Pons (tissue), 1 donor: Measurements from ENCODE around the gene PHACTR3.
A peak's percentile ranks its signal among the peaks of the same experiment; 100 is the strongest.
"Not testable (repeated sequence)": the region's sequence is repeated elsewhere in the genome, so short reads cannot be mapped to it uniquely, and the experiment has no call there.

ENCODE experiments used
- DNase-seq: peaks from one replicate; pipeline ENCODE4 v3.0.0-alpha.2; 2016; ENCODE audit warnings: low spot score

Gene PHACTR3

DNA sequence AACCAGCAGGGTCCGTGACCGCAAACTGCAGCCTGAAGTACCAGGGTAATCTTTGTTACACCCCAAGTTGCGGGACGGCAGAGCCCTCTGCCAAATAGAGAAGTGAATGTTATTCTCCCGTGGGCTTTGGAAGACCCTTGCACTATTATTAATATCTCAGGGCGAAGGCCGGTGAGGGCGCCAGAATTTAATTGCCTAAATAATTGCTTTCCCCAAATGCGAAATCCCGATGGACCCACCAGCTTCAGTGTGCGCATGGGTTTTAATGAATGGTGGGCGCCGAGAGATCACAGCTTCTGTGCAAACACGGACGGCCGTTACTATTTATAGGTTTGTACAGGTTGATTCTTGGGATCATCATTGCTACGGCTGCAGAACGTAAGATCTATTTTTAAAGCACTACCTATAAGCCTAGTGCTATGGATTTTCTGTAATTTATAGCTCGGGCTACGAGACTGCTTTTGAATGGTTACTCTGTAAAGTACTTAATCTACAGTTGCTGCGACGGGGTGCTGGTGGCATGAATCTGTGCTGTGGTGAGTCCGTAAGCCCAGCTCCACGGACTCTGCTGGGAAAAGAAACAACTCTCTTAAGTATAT is 15.2 kb upstream of the PHACTR3 start:
- no peak for DNase-seq

DNA sequence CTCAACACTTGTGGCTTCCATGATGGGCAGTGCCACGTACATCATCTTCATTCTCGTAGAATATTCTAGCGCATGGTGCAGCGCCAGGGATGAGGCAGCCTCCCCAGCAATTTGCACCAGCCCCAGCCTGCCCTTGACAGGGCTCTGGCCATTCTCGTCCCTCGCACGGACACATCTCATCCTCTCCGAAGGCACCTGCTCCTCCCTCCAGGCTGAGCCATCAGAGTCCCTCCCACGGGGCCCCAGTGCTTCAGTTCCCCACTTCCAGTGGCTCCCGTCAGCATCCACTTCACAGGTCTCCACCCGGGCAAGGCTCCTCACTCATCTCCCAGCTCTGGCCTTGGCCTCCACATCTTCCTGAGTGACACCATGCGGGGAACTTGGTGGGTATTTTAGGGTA is 13.3 kb upstream of the PHACTR3 start:
- DNase-seq = no peak

DNA sequence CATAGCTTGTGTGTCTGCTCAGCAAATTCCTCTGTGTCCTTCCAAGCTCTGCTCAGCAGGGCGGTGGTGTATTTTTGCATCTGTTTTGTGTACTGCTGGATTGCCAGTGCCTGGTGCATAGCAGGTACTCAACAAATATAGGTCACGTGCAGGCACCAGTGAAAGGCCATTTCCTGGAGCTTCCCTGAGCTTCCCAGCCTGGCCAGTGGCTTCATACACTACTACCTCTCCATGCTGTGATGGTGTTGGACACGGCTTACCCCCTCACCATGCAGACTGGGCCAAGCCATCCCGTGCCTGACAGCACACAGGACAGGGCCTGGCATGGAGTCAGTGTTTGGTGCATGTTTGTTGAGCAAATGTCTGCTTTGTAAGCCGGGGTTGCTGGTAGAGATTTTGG is 7.7 kb upstream of the PHACTR3 start:
- no peak for DNase-seq

DNA sequence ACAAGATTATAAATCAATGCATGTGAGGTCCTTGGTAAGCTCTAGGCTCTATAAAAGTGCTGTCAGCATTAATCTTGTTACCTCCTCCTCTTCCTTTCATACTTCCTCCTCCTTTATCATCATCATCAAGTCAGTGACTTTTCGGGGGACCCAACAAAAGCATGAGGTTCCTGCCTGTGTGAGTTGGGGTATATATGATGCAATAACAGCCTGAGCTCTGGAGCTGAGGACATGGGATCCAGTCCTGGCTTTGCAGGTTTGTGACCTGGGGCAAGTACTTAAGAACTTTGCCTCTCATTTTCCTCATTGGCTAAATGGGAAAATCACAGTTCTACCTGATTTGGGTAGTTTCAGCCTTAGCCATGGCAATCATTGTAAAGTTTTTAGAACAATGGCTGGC is 7.1 kb upstream of the PHACTR3 start:
- DNase-seq = no peak

DNA sequence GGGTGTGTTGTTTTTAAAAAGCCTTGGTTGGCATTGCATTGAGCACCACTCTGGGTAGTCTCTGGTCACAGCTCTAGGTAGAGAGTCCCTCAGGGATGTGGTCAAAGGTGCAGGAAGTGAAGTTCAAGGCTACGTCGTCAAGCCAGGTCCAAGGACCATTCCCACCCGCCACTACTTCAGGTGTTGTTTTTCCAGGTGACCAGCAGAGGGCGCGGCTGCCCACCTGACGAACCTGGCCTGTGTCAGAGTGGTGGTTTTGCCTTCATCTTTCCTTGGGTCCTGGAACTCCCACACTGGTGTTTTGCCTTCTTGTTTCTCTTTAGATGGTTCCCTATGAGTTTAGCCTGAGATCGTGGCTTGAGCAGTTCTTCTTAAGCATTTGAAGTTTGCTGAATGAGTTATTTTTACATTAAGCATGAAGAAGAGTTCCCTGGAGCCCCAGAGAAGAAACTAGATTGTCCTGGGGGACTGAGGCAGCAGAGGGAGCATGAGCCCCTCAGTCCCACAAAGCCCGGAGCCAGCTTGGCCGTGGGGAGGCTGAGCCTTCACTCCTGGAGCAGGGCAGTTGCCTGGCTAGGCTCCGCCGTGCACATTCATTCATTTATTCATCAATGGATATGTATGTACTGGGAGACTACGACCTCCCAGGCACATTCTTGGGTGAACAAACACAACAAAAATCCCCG is 5.6 kb upstream of the PHACTR3 start:
- DNase-seq = peak; percentile 69

DNA sequence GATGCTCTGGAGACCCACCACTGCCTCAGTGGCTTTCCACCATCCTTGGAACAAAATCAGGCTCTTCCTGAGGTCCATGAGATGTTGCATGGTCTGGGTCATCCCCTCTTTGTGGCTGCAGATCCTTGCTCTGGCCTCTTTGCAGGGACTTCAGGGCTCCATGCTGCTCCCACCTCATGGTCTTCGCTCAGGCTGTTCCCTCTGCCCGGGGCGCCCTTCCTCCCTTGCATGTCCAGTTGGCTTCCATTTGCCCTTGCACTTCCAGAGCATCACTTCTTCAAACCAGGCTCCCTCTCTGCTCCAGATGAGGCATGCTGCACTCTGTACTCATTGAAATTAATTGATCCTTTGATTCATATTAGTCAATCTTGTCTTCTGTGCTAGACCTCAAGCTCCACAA is 4.4 kb upstream of the PHACTR3 start:
- no peak for DNase-seq

DNA sequence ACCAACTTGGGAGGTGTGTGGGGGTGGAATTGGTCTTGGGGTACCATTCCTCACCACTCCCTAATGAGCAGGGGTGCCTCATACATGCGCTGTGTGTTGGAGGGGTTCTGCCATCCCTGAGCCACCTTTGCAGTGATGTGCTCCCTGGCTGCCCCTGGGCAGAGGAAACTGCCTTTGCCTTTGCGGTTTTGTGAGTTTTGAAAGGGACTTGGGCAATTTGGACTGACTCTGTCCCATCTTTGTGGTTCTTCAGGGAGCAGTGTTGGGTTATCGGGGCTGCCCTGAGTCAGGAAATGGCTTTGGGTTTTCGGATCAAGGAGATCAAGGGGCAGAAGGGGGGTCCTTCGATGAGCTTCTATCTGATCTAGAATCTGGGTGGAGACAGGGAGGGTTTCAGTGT is 3.9 kb upstream of the PHACTR3 start:
- DNase-seq = no peak

DNA sequence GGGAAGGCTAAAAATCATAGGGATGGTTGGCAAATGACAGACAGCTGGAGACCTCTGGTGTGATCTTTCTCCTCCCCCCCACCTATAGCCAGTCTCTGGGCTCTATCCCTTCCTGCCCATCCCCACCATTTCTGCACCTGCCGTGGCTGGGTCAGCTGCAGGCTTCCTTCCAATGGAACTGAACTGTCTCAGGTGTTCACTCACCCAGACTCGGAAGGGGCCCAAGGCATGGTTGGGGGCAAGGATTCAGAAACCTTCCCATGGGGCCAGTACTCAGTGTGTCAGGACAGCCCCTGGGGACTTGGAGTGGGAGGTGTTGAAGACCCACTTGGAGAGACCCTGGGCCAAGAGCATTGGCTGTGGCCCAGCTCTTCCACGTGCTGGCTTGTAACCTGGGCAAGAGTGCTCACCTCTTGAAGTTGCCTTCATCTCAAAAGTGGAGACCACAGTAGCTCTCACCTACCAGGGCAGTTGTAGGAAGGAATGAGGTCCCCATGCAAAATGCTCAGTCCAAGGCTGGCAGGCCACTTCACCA is 1.7 kb upstream of the PHACTR3 start:
- DNase-seq = no peak

DNA sequence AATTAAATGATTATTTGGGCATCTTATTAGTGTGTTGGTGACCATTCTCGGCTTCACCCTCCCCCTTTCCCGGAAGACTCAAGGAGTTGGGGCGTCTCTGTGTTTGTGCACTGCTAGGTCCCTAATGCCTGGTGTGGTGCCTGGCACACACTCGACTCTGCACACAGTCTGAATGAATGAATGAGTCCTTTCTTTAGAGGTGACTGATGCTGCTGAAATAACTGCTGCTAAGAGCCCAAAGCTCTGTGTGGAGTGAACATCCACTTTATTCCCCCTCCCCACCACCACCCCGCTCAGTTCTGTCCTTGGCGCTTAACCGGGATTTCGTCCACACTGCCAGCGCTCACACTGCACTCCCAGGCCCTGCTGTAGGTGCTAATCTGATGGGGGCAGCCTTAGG is 1.2 kb upstream of the PHACTR3 start:
- DNase-seq = peak; percentile 75

DNA sequence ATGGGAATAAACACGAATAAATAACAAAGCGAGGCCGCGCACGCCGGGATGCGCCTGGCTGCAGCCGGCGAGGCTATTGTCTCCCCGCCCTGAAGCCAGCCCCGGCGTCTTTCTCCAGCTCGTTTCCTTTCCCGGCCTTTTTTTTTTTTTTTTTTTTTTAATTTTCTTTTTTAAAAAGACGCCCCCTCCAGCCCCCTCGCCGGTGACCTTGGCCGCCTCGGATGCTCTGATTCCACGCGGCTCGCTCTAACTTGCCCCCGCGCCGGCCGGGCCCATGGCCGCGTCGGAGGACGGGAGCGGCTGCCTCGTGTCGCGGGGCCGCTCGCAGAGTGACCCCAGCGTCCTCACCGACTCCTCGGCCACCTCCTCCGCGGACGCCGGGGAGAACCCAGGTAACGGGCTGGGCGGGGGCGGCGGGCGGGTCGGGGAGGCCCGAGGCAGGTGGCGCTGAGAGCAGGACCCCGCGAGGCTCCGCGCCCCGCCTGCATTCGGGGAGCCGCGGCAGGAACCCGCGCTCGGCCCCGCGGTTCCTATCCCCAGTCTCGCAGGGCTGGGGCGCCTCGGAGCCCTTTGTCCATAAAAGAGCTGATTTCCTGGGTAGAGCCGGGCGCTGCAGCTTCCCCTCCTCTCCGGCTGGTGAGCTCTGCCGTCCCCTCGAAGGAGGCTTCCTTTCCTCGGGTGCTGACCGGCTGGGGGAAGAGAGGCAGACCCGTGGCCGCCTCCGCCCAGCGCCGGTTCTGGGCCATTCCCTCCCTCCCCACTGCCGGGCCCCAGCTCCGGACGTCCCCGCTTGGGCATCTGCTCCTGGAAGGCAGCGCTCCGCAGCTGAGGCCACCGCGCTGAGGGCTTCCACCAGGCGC is 631 bp downstream of the PHACTR3 start:
- no peak for DNase-seq

DNA sequence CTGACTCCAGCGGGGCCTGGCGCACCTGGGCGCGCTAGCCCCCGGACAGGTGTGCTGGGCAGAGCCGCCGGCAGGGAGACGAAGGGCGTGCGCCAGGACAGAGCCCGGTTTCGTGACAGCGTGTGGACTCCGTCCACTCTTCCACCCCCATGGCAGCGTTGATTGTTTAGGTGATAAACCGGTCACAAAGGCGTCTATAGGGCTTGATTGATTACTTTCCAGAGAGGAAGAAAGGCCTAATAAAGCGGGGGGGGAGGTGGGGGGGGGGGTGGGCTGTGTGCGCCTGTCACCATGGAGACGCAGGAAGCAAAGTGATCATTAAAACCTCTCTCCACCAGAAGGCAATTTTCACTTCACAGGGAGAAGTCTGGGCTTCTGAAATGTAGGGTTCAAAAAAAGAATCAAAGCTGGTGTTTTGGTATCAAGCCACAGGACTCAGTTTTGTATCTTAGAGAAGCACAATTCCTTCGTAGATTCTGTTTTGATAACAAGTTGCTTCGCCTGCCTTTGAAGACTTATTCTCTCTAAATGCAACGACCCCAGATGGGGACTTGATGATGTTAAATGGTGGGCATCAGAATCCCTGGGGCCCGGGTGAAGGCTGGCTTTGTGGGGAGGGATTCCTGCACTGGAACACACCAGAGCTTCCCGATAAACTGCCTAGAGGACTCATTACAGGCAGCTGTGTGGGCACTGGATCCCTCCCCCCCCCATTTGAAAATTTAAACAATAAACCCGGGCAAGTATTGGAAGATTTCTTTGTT is 1.4 kb downstream of the PHACTR3 start:
- peak; percentile 61 for DNase-seq

DNA sequence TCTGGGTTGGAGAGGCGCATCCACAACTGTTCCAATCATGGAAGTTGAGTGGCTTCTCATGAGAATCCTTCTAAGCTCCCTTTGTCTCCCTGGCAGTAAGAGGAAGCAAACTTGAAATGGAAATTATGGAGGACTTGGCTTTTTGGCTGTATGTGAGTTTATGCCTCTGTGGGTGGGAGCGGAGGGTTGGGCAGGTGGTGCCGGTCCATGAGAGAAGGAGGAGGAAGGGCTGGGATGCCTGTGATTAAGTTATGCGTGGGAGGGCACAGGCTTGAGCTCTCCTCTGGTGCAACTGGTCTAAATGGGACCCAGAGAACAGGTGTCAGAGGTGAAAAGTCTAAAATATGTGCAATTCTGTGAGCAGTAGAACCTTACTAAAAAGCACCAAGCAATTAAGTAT is 2.2 kb downstream of the PHACTR3 start:
- DNase-seq = no peak

DNA sequence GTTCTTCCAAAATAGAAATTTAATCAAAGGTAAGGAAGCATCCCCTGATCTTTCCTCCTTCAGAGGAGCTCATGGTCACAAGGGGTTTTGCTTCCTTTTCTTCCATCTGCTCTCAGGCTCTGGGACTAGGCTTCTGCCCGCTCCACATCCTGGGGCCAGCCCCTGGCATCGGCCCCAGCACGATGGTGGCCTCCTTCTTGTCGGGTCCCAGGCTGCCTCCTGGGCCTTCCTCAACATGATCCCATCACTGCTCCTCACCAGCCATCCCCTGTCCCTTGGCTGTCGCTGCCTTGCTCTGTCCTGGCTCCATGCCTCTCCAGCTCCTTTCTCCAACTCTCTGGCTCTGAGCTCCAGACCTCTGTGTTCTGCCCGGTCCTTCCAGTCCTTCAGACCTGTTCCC is 4.1 kb downstream of the PHACTR3 start:
- no peak for DNase-seq

DNA sequence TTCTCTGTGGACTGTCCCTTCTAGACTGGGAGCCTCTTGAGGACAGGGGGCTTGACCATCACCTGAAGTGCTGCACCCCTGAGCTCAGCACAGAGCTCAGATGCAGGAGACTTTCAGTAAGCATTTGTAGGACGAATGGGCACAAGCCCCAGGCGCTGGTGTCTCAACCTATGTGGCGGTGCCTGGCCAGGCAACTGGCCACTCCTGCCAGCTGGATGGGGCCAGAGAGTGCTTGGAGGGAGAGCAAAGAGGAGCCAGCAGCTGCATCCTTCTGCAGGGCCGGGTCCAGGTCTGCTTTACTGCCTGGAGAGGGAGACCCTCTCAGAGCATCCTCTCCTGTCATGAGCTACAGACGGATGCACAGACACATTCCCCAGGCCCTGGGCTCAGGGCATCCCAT is 4.5 kb downstream of the PHACTR3 start:
- DNase-seq = no peak

DNA sequence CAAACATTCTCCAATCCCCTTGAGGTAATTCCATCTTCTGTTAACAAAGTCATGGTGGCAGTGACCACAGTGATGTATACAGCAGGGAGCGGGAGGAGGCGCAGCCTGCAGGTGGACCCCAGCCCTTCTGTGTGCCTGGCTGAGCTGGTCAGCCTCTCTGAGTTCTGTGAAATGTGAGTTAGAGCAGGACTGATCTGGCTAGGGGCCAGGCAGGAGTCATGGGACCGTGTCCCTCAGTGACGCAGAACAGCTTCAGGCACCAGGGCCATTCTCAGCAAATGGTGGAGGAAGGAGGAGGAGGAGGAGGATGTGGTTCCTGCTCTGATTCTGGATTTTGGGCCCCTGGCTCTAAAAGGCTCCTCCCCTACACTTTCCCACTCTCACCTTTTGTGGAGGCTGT is 6.9 kb downstream of the PHACTR3 start:
- peak; percentile 45 for DNase-seq

DNA sequence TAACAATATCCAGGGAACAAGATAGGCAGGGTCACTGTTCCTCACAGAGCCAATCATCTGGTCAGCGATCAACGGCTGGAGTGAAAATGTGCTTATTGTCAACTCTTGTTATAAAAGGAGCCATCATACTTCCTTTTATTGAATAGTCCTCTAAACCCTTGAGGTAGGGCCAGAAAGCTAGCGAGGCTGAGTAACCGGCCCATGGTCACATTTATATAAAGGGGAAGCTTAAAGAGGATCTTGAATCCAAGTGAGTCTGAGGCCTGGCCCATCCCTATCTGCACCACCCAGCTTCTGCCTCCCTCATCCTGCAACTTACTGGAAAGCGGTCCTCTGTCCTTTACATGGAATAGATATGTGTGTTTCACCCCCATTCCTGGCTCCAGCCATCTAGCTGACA is 9.5 kb downstream of the PHACTR3 start:
- peak; percentile 38 for DNase-seq

DNA sequence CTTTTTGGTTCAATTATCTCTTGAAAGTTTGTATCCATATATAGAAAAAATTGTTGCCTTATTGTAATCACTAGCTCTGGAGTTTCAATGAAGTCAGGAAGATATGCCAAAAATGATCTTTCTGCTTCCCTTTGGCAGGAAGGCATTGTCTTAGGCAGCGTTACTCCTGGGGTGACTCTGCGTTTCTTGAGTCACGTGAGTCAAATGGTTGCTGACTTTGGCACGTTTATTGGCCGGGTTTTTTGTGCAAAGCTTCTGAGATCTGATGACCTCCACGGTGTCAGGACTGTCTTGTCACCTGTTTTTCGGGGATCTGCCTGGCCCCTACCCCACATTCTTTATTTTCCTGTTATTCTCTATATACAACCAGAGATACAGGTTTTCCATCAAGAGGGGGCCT is 10.4 kb downstream of the PHACTR3 start:
- DNase-seq = peak; percentile 16

DNA sequence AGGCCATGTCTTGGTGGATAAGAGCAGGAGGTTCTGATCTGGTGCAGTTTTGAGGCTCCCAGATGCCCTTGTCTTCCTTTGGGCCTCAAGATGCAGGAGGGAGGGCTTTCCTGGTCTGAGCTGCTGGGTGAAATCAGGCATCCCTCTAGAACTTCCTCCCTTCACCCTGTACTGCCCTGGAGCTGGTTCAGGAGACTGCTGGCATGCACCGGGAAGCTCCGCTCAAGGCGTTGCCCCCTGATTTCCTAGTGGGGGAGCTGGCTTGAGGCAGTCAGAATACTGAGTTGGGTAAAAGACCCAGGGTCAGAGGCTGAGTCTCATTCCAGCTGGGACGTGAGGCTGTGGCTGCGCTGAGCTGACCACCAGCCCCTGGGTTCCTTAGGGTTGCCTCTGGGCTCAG is 12.0 kb downstream of the PHACTR3 start:
- no peak for DNase-seq

DNA sequence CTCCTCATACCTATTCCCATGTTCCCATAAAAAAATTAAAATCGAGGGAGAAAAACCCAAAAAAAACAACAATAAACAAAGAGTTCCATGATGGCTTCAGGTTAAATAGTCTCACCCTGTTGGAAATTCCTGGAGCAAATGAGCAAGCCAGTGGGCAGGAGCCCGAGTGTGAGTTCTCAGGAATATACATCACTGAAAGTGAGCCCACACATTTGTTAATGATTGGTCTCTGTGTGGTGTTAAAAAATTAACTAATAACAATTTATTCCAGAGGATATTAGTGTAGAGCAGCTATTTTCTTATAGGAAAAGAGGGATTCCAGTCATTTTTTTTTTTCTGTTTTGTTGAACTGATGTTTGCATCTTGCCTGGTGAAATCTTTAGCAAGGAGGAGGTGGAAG is 12.9 kb downstream of the PHACTR3 start:
- DNase-seq = no peak

DNA sequence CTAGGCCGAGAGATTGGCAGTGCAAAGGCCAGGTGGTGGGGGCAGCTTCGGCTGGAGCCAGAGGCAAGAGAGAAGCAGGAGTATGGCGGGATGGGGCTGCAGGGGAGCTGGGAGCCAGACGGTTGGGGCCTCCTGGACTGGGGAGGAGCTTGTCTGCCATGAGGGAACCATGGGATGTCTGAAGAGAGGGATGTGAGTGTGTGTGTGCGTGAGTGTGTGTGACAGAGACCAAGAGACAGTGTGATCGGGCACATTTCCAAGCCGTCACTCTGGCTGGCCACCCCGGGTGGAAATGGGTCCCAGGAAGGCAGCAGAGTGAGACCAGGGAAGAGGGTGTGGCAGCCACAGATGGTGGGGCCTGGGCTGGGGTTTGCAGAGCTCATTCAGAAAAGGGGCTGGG is 13.8 kb downstream of the PHACTR3 start:
- DNase-seq = no peak

DNA sequence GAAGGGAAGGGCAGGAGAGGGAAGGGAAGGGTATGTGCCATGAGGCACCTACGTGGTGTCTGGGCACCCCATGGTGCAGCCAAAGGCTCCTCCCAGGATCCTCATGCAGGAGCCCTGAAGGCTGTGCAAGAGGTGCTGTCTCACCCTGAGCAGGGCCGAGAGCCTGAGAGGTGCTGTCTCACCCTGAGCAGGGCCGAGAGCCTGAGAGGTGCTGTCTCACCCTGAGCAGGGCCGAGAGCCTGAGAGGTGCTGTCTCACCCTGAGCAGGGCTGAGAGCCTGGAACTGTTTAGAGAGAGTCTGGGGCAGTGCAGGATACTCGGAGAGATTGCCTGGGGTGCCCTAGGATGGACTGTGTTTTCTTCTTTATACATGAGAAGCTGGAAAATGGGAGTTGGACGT is 14.2 kb downstream of the PHACTR3 start:
- DNase-seq = not testable (repeated sequence)

DNA sequence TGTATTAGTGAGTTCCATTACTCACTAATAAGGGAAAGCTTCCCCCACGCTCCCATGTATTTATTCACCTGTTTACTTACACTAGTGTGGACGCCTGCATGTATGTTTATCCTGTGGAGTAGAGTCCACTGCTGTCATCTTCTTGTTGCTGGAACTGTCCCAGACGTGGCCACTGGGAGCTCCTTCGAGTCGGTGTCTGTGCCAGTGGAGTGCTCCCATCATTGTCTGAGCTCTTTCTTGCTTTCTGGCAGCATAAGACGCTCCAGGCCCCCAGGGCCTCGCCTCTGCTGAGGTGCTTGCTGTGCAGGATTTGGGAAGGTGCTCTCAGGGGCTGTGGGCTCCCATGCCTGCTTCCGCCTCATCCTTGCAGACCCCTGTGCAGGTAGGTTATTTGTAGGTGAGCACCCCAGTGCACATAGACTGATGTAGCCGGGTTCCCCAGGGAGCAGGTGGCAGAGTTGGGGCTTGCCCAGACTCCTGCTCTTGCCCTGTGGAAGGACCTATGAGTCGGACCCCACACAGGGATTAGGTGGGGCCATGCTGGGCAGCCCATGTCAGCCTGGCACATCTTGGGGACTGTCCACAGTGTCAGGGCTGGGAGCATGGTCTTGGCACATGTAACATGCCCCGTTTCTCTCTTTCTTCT is 16.6 kb downstream of the PHACTR3 start:
- no peak for DNase-seq
